Astrocyte of the cerebellum (primary cell): ENCODE data around the gene FBXW8.

Source experiments
- DNase-seq: peaks from one replicate; pipeline ENCODE4 v3.0.0-alpha.2; 2011; ENCODE audit warnings: low read depth
- H3K4me3 ChIP-seq: 2 replicates; pipeline ENCODE4 v1.5.1; 2011; ENCODE audit warnings: mild to moderate bottlenecking, low read depth, low read length, moderate library complexity
- CTCF ChIP-seq: IDR thresholded peaks from 2 replicates; pipeline ENCODE4 v1.5.1; 2012; ENCODE audit warnings: low read length, low read depth, moderate library complexity, mild to moderate bottlenecking; ENCODE audit errors: missing control alignments
- in situ Hi-C: cut with HindIII; loops from 2 replicates; pipeline ENCODE4 v1.10.0; 2017; ENCODE audit warnings: low sequenced_read_pairs

Gene FBXW8

GRCh38 chr12:116880213-116880816 lies 30.4 kb upstream of the FBXW8 start:
- no peak overlapping the region for H3K4me3 ChIP-seq
- in situ Hi-C loops, result no loop called here
- no peak for DNase-seq
- TF ChIP-seq CTCF, result no peak

DNA sequence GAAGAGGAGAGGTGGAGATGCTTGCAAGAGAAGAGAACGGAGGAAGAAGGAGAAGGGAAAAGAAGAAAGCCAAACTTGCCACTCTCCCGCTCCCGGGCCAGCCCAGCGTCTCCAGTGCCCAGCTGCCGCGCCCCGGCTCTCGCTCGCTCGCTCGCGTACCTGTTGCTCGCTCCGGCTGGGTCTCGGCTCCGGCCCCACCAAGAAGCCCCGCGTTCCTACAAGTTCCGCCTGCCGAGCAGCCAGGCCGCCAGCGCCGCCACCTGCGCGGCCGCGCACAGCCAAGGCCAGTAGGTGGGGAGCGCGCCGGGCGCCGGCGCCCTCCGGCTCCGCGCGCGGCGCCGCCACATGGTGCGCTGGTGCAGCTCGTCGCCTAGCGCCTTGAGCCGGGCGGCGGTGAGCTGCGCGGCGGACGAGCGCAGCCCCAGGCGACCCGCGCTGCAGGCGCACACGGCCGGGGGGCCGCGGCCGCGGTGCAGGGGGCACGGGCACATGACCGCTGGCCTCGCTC lies 29.9 kb upstream of the FBXW8 start:
- peak overlapping the region; percentile 19 for H3K4me3 ChIP-seq
- in situ Hi-C loops, result no loop called here
- no peak for DNase-seq
- TF ChIP-seq CTCF, result no peak

GRCh38 chr12:116881325-116881876 lies 29.3 kb upstream of the FBXW8 start, which contains the start of gene HRK:
TSS of gene HRK (minus strand) at chr12:116881441. CDS start at chr12:116881307, 134 bp downstream.
- in situ Hi-C loops, result no loop called here
- TF ChIP-seq CTCF, result no peak
- H3K4me3 ChIP-seq, result peak within 1 kb of the TSS; percentile 19
- DNase-seq, result no peak

DNA sequence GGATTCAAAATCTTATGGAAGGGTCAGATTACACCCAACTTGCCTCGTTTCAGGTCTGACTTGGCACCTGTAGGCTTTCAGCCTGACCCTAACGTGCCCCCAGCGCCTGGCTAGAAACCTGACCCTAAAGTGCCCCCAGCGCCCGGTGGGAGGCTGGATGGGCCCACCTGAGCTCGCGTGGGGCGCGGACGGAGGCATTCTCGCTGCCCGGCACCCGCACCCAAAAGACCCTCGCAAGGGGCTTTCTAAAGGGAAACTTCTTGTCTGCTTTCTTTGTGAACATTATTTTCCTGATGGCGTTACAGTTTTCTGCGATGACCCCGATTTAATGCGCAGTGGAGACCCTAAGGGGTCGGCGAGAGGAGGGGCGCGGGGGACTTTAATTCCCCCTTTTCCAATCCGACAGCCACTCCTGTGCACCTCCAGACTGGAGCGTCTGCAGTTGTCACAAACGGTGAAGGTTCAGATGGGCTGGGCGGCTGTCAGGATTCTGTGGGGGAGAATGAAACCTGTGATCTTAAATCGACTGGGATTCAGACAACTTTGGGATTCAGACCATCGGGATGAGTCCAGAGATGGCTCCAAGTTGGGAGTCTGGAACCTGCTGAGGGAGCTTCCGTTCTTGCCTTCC lies 28.8 kb upstream of the FBXW8 start:
- no peak overlapping the region for H3K4me3 ChIP-seq

DNA sequence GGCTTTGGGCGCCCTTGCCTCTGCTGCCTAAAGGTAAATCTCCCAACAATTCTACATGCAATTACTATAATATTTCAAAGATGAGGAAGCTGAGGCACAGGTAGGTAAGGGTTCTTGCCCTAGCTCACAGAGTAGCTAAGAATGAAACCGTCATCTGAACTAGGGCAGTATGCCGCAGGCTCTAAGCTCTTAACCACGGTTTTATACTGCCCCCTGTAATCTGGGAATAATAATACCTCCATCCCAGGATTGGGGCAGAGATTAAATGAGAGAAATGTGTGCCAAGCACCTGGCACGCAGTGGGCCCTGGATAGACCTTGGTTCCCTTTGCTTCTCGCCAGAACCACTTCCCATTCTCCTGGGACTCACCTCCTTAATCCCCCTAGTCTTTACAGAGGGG lies 28.0 kb upstream of the FBXW8 start:
- DNase-seq, result peak; percentile 8
- no peak overlapping the region for H3K4me3 ChIP-seq
- TF ChIP-seq CTCF, result no peak
- in situ Hi-C loops, result no loop called here

More for the DNA sequence above, 28.8 kb upstream of the FBXW8 start:
- DNase-seq, result no peak
- in situ Hi-C loops, result no loop called here
- TF ChIP-seq CTCF, result no peak

- in situ Hi-C loops, result no loop called here
- no peak for TF ChIP-seq CTCF
- DNase-seq, result no peak
Measured at GRCh38 chr12:116884871-116885270, 25.9 kb upstream of the FBXW8 start.

More at GRCh38 chr12:116884871-116885270, 25.9 kb upstream of the FBXW8 start:
- no peak overlapping the region for H3K4me3 ChIP-seq
